Measurements from ENCODE around the gene PTPRN2.

PTPRN2 gene

DNA sequence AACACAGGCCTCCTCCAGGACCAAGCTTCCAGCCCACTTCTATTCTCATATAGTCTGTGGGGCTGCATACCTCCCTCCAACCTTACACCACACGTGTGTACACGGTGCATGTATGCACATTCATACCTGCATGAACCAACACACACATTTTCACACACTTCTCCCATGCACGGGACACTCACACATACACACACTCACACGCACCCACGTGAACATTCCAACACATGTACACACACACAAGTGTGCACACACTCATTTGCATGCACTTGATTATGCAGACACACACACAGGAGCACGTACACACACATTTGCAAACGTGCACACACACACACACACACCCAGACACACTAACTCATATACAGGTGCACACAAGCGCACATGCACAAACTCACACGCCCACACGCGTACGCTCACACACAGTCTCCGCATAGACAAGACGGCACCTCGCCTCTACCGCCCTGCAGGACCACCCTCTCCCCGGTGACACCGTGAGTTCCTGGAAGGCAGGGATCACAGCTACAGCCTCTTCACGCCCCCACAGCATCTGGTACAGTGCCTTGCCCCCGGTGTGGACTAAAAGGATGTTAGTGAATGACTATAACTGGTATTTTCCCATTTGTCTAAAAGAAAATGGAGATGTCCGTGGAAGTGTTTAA, 263.8 kb downstream of the PTPRN2 start:
- no peak for DNase-seq (ENCODE audit: low spot score)
- in situ Hi-C loops (cut with MboI; ENCODE audit: low sequenced_read_pairs, unreplicated experiment) = no loop called here
- no peak for TF ChIP-seq CTCF (IDR thresholded peaks at IDR 0.05; ENCODE audit: borderline replicate concordance, control extremely low read depth, extremely low read depth, insufficient read depth, missing control alignments)

GRCh38 chr7:158322616-158323530, 264.8 kb downstream of the PTPRN2 start:
- no peak for DNase-seq (ENCODE audit: low spot score)
- in situ Hi-C loops (cut with MboI; ENCODE audit: low sequenced_read_pairs, unreplicated experiment) = no loop called here
- no peak for TF ChIP-seq CTCF (IDR thresholded peaks at IDR 0.05; ENCODE audit: borderline replicate concordance, control extremely low read depth, extremely low read depth, insufficient read depth, missing control alignments)

GRCh38 chr7:158321936-158322615, 265.5 kb downstream of the PTPRN2 start:
- TF ChIP-seq CTCF (IDR thresholded peaks at IDR 0.05; ENCODE audit: borderline replicate concordance, control extremely low read depth, extremely low read depth, insufficient read depth, missing control alignments) = no peak
- in situ Hi-C loops (cut with MboI; ENCODE audit: low sequenced_read_pairs, unreplicated experiment) = no loop called here
- DNase-seq (ENCODE audit: low spot score) = no peak

- TF ChIP-seq CTCF (IDR thresholded peaks at IDR 0.05; ENCODE audit: borderline replicate concordance, control extremely low read depth, extremely low read depth, insufficient read depth, missing control alignments) = no peak
- in situ Hi-C loops (cut with MboI; ENCODE audit: low sequenced_read_pairs, unreplicated experiment) = no loop called here
- DNase-seq (ENCODE audit: low spot score) = no peak
These were observed 266.4 kb downstream of the PTPRN2 start for GRCh38 chr7:158321056-158321700.

GRCh38 chr7:158320328-158320727, 267.3 kb downstream of the PTPRN2 start:
- DNase-seq (ENCODE audit: low spot score) = no peak
- in situ Hi-C loops (cut with MboI; ENCODE audit: low sequenced_read_pairs, unreplicated experiment) = no loop called here
- no peak for TF ChIP-seq CTCF (IDR thresholded peaks at IDR 0.05; ENCODE audit: borderline replicate concordance, control extremely low read depth, extremely low read depth, insufficient read depth, missing control alignments)

- TF ChIP-seq CTCF (IDR thresholded peaks at IDR 0.05; ENCODE audit: borderline replicate concordance, control extremely low read depth, extremely low read depth, insufficient read depth, missing control alignments) = no peak
- no peak for DNase-seq (ENCODE audit: low spot score)
- in situ Hi-C loops (cut with MboI; ENCODE audit: low sequenced_read_pairs, unreplicated experiment) = no loop called here
These were observed 269.1 kb downstream of the PTPRN2 start for GRCh38 chr7:158318511-158318913.
